Aorta (tissue), 5 donors: ENCODE results near the gene FBN3. TPM values are rescaled to one million over a fixed set of nuclear protein-coding genes. Genes with fewer than 3 reads are reported as not detected.

Experiments used
- ATAC-seq: fragments of 200-7000 bp; cut with Tn5 transposase; one replicate; pipeline ENCODE4 v1.9.1; 2022; ENCODE audit warnings: moderate library complexity; ENCODE audit not compliant: low FRiP score
- DNase-seq, 2 donors: peaks; one replicate each; pipeline ENCODE4 v3.0.0-alpha.2; 2020
- H3K27ac ChIP-seq, 2 donors: one replicate each; pipeline ENCODE4 v1.5.1; 2013; ENCODE audit warnings: low read length in 2 of 2, mild to moderate bottlenecking in 2 of 2, moderate library complexity in 2 of 2, control low read depth in 1 of 2, inconsistent platforms in 1 of 2, low read depth in 1 of 2
- H3K27me3 ChIP-seq, 2 donors: one replicate each; pipeline ENCODE4 v1.6.1; 2013; ENCODE audit warnings: control low read depth in 1 of 2, low read length in 1 of 2, mild to moderate bottlenecking in 1 of 2, moderate library complexity in 1 of 2; ENCODE audit not compliant: insufficient read depth in 2 of 2, control insufficient read depth in 1 of 2
- H3K36me3 ChIP-seq, 2 donors: one replicate each; pipeline ENCODE4 v1.6.1; 2013; ENCODE audit warnings: control low read depth in 1 of 2, low read length in 1 of 2, mild to moderate bottlenecking in 1 of 2; ENCODE audit not compliant: insufficient read depth in 2 of 2, control insufficient read depth in 1 of 2
- H3K4me1 ChIP-seq, 2 donors: one replicate each; pipeline ENCODE4 v1.6.1; 2013; ENCODE audit warnings: low read length in 2 of 2, control low read depth in 1 of 2, mild to moderate bottlenecking in 1 of 2, moderate library complexity in 1 of 2; ENCODE audit not compliant: insufficient read depth in 2 of 2, control insufficient read depth in 1 of 2
- H3K4me3 ChIP-seq, 2 donors: one replicate each; pipeline ENCODE4 v1.5.1; 2013; ENCODE audit warnings: low read length in 2 of 2, control low read depth in 1 of 2, mild to moderate bottlenecking in 1 of 2
- H3K9me3 ChIP-seq: one replicate; pipeline ENCODE4 v1.6.1; 2013; ENCODE audit warnings: mild to moderate bottlenecking, low read length; ENCODE audit not compliant: control insufficient read depth
- WGBS, 2 donors: extraction: QIAGEN DNeasy Blood & Tissue Kit; methylation state at CpG; one replicate each; pipeline ENCODE4 v1.1.7; 2013; 5-methylcytosine and 5-hydroxymethylcytosine counted together
- intact Hi-C, 2 donors: fragments of 100-400 bp; cut with DNase I; formaldehyde crosslinking; loops; one replicate each; pipeline versions ENCODE4 v1.14.2 to v1.15.0; 2022
- polyA plus RNA-seq, 2 donors: library from polyadenylated mRNA; stranded (reverse); fragments of 200-250 nt; gene quantifications; one replicate each; pipeline ENCODE4 v1.2.3, GENCODE V29; 2013
- total RNA-seq, 2 donors: library from RNA; stranded (reverse); fragmentation: NEBNext Ultra II Directional; extraction: Animal tissue kit (Norgen Biotek cat#: 25700); gene quantifications; one replicate each; pipeline ENCODE4 v1.2.1, GENCODE V29; 2021
- donor health status: healthy with polysubstance abuse.
- donor health status: Bipolar disorder and iron deficiency.
- donor health status: DM: no; HTN: no; CAD: no.
- donor health status: DM: no; HTN: no; CAD: no.
- donor health status: DM: yes; HTN: yes; CAD: no.

Gene FBN3
- total and polyA plus RNA-seq, 4 donors, result not detected

DNA sequence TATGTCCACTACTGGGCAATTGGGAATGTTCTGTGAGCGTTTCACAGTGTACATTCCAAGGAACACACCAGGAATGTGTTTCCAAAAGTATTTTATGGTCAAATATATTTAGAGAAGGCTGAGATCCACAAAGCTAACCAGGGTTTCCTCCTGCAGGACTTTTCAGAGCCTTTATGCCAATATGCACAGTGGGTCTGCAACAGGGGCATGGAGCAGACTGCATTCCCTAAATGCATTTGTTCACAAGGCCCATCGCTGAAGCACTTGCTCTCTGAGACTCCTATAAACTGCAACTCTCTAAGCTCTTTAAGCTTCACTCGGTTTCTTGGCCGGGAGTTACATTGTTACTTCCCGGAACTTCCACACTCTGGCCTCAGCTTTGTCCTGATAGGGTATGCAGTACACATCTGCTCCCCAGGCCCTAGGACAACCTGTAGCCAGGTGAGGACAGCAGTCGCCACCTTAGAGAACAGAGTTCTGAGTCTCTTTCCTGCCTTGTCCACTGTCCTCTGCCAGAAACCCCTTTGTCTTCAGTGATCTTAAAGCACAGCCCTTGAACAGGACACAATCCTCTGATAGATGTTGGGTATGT lies 33.5 kb downstream of the FBN3 start:
- Histone ChIP-seq H3K36me3 (no peaks in the 10 kb centered on the region), H3K27ac (no peak overlapping the region), H3K4me1 (no peaks in the 10 kb centered on the region), H3K27me3 (no peaks in the 10 kb centered on the region), H3K4me3 (no peak overlapping the region), H3K9me3 (no peaks in the 10 kb centered on the region)
- intact Hi-C loops, result no loop called here
- DNase-seq (no peak), ATAC-seq (no peak)
- 72 to 74% methylated on average over 6 of the region's 6 CpGs for WGBS, 2 donors

DNA sequence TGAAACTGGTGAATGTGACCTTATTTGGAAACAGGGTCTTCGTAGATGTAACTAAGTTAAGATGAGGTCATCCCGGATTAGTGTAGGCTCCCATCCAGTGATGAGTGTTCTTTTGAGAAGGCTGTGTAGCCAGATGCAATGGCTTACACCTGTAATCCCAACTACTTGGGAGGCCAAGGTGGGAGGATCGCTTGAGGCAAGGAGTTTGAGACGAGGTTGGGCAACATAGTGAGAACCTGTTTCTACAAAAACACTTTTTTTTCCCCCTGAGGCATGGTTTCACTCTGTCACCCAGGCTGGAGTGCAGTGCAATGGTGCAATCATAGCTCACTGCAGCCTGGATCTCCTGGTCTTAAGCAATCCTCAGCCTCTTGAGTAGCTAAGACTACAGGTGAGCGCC lies 36.4 kb downstream of the FBN3 start:
- Histone ChIP-seq H3K4me3 (no peak overlapping the region), H3K4me1 (no peaks in the 10 kb centered on the region), H3K27me3 (no peaks in the 10 kb centered on the region), H3K36me3 (no peaks in the 10 kb centered on the region), H3K9me3 (no peaks in the 10 kb centered on the region), H3K27ac (no peak overlapping the region)
- 45 to 49% methylated on average over 5 of the region's 5 CpGs for WGBS, 2 donors
- ATAC-seq (no peak), DNase-seq (no peak)
- intact Hi-C loops, result no loop called here

DNA sequence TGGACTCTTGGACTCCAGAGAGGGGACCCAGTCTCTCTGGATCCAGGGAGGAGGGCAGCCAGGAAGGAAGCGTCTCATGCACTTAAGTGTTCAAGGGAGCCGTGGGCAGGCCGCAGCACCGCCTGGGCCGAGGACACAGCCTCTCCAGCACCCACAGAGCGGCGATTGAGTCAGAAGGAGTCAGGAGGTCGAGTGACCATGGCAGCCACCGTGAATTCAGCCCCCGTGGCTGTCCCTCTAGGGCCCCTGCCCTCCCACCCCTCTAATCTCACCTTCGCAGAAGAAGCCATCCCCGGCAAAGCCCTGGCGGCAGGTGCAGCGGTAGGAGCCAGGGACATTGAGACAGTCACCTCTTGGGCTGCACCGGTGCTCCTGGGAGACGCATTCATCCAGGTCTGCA lies 38.0 kb downstream of the FBN3 start:
- Histone ChIP-seq H3K27me3 (no peaks in the 10 kb centered on the region), H3K9me3 (no peaks in the 10 kb centered on the region), H3K4me1 (no peaks in the 10 kb centered on the region), H3K36me3 (no peaks in the 10 kb centered on the region), H3K27ac (no peak overlapping the region), H3K4me3 (no peak overlapping the region)
- ATAC-seq (no peak), DNase-seq (peak in 1 of 2 donors; percentile 51)
- intact Hi-C loops, result no loop called here
- 90 to 93% methylated on average over 16 of the region's 16 CpGs for WGBS, 2 donors

DNA sequence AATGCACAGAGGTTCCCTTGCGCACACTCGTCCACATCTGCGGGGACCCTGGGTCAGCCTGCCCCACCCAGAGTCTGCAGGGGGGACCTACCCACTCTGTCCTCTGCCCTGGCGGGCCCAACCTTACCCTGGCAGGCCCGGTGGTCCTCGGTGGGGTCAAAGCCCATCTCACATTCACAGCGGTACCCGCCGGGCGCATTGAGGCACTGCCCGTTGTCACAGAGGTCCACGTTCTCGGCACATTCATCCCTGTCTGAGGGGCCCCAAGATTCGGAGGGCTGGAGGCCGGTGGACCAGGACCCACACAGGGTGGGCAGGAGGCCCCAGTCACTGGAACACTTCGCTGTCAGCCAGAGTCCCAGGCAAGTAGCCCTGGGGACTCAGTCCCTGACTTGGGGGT lies 38.5 kb downstream of the FBN3 start:
- 90 to 95% methylated on average over 16 of the region's 16 CpGs for WGBS, 2 donors
- H3K9me3 ChIP-seq, result no peaks in the 10 kb centered on the region
- no peak overlapping the region for H3K4me3 ChIP-seq
- DNase-seq, result peak in 1 of 2 donors; percentile 61
- ATAC-seq, result no peak
- intact Hi-C loops, result no loop called here
- H3K27me3 ChIP-seq, result no peaks in the 10 kb centered on the region
- H3K27ac ChIP-seq, result no peak overlapping the region
- H3K36me3 ChIP-seq, result no peaks in the 10 kb centered on the region
- H3K4me1 ChIP-seq, result no peaks in the 10 kb centered on the region

DNA sequence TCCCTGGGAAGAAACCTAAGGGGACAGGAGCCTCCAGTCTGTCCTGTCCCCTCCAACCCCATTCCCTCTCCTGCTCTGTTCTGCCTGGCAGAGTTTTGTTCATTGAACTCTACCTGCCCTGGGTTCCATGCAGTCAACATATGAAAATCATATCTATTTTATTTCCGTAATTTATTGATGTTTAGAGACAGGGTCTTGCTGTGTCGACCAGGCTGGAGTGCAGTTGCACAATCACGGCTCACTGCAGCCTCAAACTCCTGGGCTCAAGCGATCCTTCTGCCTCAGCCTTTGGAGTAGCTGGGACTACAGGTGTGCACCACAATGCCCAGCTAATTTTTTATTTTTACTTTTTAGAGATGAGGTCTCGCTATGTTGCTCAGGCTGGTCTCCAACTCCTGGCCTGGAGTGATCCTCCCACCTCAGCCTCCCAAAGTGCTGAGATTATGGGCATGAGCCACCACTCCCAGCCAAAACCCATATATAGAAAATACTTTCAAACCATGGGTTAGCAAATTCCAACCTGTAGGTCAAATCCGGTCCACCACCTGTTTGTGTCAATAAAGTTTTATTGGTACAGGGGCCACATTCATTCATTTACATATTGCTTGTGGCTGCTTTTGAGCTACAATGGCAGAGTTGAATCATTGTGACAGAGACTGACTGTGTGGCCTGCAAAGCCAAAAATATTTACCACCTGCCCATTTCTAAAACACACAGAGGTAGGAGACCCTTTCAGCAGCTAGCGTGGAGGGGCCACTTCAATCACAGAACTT lies 39.3 kb downstream of the FBN3 start:
- H3K36me3 ChIP-seq, result no peaks in the 10 kb centered on the region
- H3K4me1 ChIP-seq, result no peaks in the 10 kb centered on the region
- no peak for ATAC-seq
- no peak overlapping the region for H3K27ac ChIP-seq
- no peaks in the 10 kb centered on the region for H3K9me3 ChIP-seq
- intact Hi-C loops, result no loop called here
- peak in 1 of 2 donors; percentile 23 for DNase-seq
- H3K27me3 ChIP-seq, result no peaks in the 10 kb centered on the region
- H3K4me3 ChIP-seq, result no peak overlapping the region
- 78 to 95% methylated on average over 7 of the region's 7 CpGs for WGBS, 2 donors

DNA sequence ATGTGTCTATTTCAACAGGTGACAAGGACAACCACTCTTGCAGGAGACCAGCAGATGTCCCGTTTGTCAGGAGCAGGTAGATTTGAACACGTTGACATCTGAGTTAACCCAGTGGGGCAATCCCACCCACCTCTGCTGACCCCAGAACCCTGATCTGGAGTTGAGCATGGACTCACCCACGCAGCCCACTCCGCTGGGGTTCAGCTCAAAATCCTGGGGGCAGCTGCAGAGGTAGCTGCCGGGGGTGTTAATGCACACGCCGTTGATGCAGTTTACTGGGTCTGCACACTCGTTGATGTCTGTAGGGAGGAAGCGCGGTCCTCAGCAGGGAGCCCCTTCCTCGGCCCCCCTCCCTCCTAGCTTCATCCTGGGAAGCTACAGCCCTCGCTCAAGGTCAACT lies 39.9 kb downstream of the FBN3 start:
- no peak overlapping the region for H3K4me3 ChIP-seq
- no peaks in the 10 kb centered on the region for H3K9me3 ChIP-seq
- 78 to 88% methylated on average over 12 of the region's 12 CpGs for WGBS, 2 donors
- no peaks in the 10 kb centered on the region for H3K27me3 ChIP-seq
- DNase-seq, result peak in 1 of 2 donors; percentile 56
- H3K36me3 ChIP-seq, result no peaks in the 10 kb centered on the region
- no peaks in the 10 kb centered on the region for H3K4me1 ChIP-seq
- no peak for ATAC-seq
- intact Hi-C loops, result no loop called here
- H3K27ac ChIP-seq, result no peak overlapping the region

DNA sequence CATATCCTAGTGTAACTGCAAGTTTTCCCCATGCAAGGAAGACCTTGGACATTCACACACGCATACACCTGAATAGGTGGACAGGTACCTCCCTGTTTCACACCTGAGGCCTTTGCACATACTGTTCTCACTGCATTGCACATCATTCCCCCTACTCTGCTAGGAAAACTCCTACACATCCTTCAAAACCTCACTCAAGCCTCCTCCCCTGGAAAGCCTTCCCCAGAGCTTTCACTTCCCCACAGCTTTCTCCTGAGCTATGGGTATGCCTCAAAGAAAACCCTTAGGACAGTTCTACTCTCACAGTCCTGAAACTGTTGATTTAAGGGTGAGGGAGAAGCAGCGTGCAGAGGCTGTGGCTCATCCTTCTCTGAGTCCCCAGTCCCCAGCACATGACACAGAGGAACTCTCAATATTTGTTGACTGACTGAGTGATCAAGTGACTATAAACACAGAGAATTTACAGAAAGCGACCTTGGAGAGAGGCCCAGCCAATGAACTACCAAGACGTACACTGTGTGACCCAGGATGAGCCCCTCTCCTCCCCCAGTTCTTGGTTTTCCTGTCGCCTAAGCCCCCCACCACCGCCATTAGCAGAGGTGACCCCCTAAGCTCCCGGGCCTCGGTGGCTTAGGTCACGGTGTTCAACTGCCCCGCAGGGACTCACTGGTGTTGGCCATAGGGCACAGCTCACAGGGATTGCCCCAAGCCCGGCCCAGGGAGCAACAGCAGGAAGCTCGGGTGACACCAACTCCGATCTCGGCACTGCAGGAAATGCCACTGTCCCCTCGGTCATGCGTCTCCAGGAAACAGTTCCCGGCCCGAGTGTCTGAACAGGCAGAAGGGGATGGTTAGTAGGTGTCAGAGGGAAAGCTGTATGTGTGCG lies 40.6 kb downstream of the FBN3 start:
- Histone ChIP-seq H3K4me3 (no peak overlapping the region), H3K4me1 (no peaks in the 10 kb centered on the region), H3K27ac (no peak overlapping the region), H3K27me3 (no peaks in the 10 kb centered on the region), H3K9me3 (no peaks in the 10 kb centered on the region), H3K36me3 (no peaks in the 10 kb centered on the region)
- intact Hi-C loops, result no loop called here
- DNase-seq (peak in 1 of 2 donors; percentile 56), ATAC-seq (no peak)
- WGBS, 2 donors, result 82 to 87% methylated on average over 19 of the region's 19 CpGs

DNA sequence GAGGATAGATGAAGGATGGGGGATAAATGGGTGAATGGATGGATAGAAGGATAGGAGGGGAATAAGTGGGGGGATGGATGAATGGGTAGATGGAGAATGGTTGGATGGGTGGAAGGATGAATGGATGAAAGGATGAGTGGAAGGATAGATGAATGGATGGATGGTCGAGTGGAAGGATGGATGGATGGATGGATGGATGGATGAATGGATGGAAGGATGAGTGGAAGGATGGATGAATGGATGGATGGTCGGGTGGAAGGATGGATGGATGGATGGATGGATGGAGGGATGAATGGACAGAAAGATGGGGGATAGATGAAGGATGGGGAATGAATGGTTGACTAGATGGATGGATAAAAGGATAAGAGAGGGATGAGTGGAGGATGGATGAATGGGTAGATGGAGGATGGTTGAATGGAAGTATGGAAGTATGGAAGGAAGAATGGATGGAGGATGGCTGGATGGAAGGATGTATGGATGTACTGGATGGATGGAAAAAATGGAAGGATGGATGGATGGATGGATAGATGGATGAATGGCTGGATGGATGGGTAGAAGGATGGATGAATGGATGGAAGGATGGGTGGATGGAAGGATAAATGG lies 42.0 kb downstream of the FBN3 start:
- no peak for ATAC-seq
- WGBS, 2 donors, result 87 to 88% methylated on average over 2 of the region's 2 CpGs
- intact Hi-C loops, result no loop called here
- H3K4me1 ChIP-seq, result no peaks in the 10 kb centered on the region
- H3K27me3 ChIP-seq, result no peaks in the 10 kb centered on the region
- no peak overlapping the region for H3K27ac ChIP-seq
- no peaks in the 10 kb centered on the region for H3K36me3 ChIP-seq
- no peaks in the 10 kb centered on the region for H3K9me3 ChIP-seq
- DNase-seq, result no peak
- no peak overlapping the region for H3K4me3 ChIP-seq
